HG03457 (cell line): Measurements from ENCODE around the gene STRBP.
"Not testable (repeated sequence)": the region's sequence is repeated elsewhere in the genome, so short reads cannot be mapped to it uniquely, and the experiment has no call there.

Source experiments
- ATAC-seq: cut with Tn5 transposase; IDR thresholded peaks from one replicate; pipeline ENCODE4 v1.9.1; 2021; ENCODE audit warnings: moderate number of reproducible peaks; ENCODE audit not compliant: unreplicated experiment

Gene STRBP

DNA sequence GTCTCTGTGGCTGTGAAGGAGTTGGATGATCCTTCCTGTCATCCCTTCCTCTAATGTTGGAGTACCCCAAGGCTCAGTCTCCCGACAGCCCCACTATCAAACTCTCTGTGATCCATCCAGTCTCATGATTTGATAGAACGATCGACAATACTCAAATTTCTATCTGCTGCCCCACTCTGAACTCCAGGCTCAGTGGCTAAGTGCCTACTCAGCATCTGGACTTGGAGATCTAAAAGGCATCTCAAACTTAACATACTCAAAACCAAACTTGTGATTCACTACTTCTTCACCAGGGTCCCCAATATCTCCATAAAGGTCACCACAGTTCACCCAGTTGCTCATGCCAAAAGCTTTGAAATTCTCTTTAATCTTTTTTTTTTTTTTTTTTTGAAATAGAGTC lies 15.1 kb upstream of the STRBP start:
- no peak for ATAC-seq

DNA sequence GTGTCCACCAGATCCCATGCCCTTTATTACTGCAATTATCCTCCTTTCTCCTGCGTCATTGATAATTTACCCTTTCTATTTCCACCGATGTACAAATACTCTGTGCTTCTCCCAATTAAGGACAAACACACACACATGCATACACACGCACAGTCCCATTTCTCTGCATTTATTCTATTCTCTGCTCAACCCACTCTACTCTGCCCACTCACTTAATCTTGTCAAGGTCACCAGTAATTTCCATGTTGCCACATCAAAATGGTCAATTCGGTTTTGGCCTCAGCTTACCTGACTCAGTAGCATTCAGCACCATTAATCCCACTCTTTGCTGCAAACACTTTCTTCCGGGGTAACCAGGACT lies 14.6 kb upstream of the STRBP start:
- ATAC-seq = no peak

DNA sequence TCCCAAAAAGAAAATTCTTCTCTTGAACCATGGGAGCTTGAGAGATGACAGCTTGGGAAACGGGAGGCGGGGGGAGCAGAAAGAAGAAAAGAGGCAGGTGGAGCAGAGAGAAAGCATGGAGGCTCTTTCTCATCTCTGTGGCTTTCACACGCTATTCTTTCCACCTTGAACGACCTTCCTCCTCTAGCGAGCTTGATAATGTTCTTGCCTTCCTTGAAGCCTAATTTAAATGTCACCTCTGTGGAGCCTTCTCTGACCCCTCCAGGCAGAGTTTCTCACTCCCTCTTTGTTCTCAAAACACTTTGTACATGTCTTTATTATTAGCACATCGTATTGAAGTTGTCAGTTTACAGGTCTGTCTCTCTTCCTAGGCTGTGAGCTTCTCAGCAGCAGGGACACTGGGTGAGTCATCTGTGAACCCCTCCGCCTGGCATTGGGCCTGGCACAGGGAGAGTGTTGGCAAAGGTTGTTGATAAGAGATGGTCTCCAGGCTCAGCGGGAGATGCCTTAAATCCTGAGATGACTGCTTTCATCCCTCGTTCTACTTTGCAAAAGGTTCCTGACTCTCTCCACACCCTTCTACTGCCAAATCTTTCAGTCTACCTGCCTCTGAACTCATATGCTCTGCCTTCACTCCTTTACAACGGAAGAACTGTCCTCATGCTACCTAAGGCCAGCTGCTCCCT lies 14.1 kb upstream of the STRBP start:
- no peak for ATAC-seq

GRCh38 chr9:123281659-123282350 lies 13.4 kb upstream of the STRBP start:
- no peak for ATAC-seq

GRCh38 chr9:123278879-123279493 lies 10.6 kb upstream of the STRBP start:
- not testable (repeated sequence) for ATAC-seq

DNA sequence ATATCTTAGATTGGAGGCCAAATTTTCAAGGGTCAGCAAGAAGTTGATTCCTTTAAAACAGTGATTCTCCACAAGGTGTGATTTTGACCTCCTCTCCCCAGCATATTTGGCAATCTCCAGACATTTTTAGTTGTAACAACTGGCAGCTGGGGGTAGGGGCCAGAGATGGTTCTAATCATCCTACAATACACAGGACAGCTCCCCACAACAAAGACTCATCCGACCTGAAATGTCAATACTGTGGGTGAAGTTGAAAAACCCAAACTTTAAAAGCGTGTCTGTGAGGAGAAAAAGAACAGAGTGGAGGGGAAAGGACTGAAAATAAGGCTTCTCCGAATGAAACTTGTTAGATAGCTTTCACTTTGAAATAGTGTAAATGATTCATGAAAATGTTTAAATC lies 10.0 kb upstream of the STRBP start:
- no peak for ATAC-seq

GRCh38 chr9:123276551-123276950 lies 8.2 kb upstream of the STRBP start:
- no peak for ATAC-seq

DNA sequence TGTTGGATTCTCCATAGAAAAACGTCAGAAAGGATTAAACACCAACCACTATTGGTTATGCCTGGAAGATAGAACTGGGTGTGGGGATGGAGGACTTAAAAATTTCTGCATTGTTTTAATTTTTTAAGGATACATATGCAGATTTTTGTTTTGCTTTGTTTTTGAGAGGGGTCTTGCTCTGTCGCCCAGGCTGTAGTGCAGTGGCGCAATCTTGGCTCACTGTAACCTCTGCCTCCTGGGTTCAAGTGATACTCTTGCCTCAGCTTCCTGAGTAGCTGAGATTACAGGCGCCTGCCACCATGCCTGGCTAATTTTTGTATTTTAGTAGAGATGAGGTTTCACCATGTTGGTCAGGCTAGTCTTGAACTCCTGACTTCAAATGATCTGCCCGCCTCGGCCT lies 2.7 kb upstream of the STRBP start:
- ATAC-seq = not testable (repeated sequence)

- ATAC-seq = no peak
These were observed 895 bp upstream of the STRBP start for GRCh38 chr9:123269281-123269680.

GRCh38 chr9:123268199-123268464 lies 254 bp downstream of the STRBP start:
- ATAC-seq = no peak

DNA sequence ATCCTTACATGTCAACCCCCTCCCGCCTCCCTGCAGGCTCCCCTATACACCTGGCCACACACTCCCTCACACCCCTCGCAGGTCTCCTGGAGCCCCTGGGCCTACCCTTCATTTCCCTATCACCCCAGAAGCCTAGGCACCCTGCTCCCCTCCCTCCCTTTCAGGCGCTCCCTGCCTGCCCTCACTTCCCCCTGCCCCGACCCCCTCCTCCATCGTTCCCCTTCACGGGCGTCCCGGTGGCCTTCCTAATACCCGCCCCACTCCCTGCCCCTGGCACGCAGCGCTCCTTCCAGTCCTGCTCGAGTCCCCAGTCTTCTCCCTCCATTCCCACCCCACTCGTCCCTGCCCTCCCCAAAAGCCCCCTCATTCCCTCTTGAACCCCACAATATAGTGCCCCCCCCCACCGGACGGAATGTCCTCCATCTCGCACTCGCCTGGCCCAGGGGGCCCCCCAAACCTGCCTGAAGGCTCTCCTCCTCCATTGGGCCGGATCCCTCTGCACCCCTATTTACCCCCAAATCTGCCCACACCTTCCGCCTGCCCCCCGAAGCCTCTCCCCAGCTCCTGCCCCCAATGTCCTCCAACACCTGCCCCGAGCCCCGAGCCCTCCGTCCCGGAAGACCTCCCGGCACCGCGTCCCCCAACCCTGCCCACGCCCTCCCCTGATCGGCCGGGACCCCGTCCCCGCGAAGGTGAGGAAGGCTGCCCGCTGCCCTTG lies 746 bp downstream of the STRBP start:
- ATAC-seq = no peak

- no peak for ATAC-seq
These were observed 1.6 kb downstream of the STRBP start for GRCh38 chr9:123266655-123267399.

DNA sequence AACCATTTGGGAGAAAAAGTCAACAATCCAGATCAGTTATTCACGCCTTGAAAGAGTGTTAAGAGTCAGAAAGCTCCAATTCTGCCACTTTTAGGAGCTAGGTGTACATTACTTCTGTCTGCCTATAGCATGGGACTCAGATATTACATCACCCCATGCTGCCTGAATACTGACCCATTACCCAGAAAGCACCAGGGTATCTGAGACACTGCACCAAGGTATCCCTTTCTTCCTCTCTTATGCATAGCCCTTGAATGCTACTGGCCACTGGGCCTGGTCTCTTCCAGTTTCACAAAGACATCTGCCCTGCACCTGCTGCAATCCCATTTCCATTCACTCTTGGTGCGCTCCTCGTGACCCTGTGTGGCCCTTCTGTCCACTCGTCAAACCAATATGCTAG lies 2.6 kb downstream of the STRBP start:
- ATAC-seq = no peak

GRCh38 chr9:123263227-123263626 lies 5.2 kb downstream of the STRBP start:
- ATAC-seq = no peak

DNA sequence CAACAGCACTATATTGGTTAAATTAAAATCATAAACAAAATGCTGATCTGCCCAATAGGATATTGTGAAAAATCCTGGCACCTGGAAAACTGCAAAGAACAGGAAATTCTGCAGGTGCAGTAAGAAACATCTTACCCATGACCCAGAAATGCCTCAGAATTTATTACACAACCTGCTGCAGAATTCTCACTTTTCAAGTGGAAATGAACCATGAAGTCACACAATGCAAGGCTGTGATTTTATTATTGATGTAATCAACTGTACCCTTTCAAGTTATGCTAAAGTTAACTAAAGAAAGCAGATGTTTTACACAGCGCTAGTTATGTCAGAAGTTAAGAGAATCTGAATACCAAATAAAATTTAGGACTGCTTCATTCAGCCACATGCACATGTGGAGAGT lies 6.0 kb downstream of the STRBP start:
- no peak for ATAC-seq

GRCh38 chr9:123261006-123261677 lies 7.2 kb downstream of the STRBP start:
- no peak for ATAC-seq

DNA sequence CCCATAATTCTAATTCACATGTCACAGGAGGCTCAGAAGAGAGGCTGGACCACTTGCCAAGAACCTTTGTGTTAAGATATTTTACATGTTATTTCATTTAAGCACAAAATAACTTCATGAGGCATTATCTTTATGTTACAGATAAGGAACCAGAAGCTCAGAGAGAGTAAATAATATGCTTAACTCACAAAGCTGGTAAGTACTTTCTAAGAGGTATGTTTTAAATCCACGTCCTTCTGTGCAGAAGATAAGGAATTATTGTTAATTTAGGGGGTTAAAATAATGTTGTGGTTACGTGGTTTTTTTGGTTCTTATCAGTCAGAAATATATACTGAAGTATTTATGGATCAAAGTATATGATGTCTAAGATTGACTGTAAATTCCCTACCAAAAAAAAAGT lies 8.0 kb downstream of the STRBP start:
- no peak for ATAC-seq

DNA sequence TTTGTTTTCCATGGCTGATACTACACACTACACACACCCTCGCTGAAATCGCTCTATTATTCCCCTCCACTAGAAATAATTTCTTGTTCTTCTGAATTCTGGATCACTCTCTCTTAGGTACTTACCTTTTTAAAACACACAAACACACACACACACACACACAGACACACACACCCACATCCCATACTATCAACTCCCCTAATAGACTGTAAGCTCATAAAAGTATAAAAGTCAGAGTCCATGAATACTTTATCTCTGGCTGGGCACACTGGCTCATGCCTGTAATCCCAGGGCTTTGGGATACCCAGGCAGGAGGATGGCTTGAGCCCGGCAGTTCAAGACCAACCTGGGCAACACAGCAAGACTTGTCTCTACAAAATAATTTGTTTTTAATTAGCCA lies 11.1 kb downstream of the STRBP start:
- no peak for ATAC-seq

DNA sequence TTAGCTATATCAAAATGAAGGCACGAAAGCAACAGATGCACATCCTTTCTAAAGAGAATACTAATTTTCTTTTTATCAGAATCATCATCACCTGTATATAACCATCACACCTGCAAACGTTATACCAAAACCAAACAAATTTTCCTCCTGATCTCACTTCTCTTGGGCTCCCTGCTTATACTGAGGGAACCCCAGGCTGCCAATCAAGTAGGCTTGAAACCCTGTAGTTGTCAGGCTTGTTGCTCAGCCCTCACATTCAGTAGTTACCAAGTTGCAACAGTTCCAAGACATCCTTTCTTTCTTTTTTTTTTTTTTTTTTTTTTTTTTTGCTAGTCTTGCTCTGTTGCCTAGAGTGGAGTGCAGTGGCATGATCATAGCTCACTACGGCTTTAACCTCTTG lies 12.7 kb downstream of the STRBP start:
- no peak for ATAC-seq

DNA sequence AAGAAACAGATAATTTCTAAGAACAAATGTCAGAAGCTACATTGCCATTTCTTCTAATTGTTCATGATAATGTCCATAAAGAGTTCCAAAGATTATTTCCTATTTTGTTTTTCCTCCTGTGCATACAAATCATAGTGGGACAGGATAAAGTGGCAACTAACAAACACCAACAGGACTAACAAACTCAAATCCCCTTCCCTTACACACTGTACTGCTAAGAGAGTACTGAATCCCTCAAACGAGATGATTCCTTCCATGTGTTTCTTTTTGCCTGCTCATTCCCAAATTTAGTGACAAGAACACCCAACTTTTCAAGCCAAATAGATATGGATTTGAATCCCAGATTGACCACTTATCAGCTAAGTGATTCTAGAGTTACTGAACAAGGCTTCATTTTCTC lies 15.2 kb downstream of the STRBP start:
- ATAC-seq = no peak

- ATAC-seq = no peak
These were observed 16.6 kb downstream of the STRBP start for GRCh38 chr9:123251741-123252140.
